Activated CD8-positive, alpha-beta T cell treated with anti-CD3 and anti-CD28 coated beads for 36 hours (primary cell): ENCODE data around the gene NDFIP2. TPM values are rescaled to one million over a fixed set of nuclear protein-coding genes. Genes with fewer than 3 reads are reported as not detected.
A peak's percentile ranks its signal among the peaks of the same experiment; 100 is the strongest.

ENCODE experiments used
- ATAC-seq: fragments of 200-7000 bp; cut with Tn5 transposase; one replicate; pipeline ENCODE4 v1.10.0; 2021; ENCODE audit warnings: mild to moderate bottlenecking, moderate library complexity
- CTCF ChIA-PET: fragments of 350-600 bp; sonication (Branson Sonifier 250); formaldehyde crosslinking; loops from one replicate; lab custom pipeline; 2021; ENCODE audit warnings: antibody characterized with exemption; lab: Charles Lee
- POLR2A ChIA-PET: fragments of 350-600 bp; sonication (Branson Sonifier 250); formaldehyde crosslinking; loops from one replicate; lab custom pipeline; 2021; ENCODE audit warnings: antibody characterized with exemption; lab: Charles Lee
- DNase-seq: peaks from one replicate; pipeline ENCODE4 v3.0.0-alpha.2; 2020
- H3K27ac Mint-ChIP-seq: one replicate; pipeline ENCODE4 v1.8.0; 2021; ENCODE audit warnings: mild to moderate bottlenecking, mixed read lengths
- H3K27me3 Mint-ChIP-seq: one replicate; pipeline ENCODE4 v1.8.0; 2021; ENCODE audit warnings: mixed read lengths
- H3K36me3 Mint-ChIP-seq: one replicate; pipeline ENCODE4 v1.8.0; 2021; ENCODE audit warnings: low read depth, mixed read lengths
- H3K4me1 Mint-ChIP-seq: one replicate; pipeline ENCODE4 v1.8.0; 2021; ENCODE audit warnings: low read depth, mixed read lengths
- H3K4me3 Mint-ChIP-seq: one replicate; pipeline ENCODE4 v1.8.0; 2021; ENCODE audit warnings: mild to moderate bottlenecking, moderate library complexity, mixed read lengths
- H3K9me3 Mint-ChIP-seq: one replicate; pipeline ENCODE4 v1.8.0; 2021; ENCODE audit warnings: mixed read lengths
- intact Hi-C: fragments of 100-400 bp; cut with micrococcal nuclease; formaldehyde crosslinking; loops from one replicate; pipeline ENCODE4 v1.10.0; 2022
- total RNA-seq, 2 experiments: library from RNA; stranded (reverse); gene quantifications; one replicate each; pipeline ENCODE4 v1.2.3, GENCODE V29; 2021
- TF ChIP-seq, protein P1 (sequence below): fragments of 200-600 bp; IDR thresholded peaks from one replicate; pipeline ENCODE4 v1.8.0; 2022; ENCODE audit warnings: antibody characterized with exemption, mild to moderate bottlenecking

NDFIP2 gene
- total RNA-seq, 2 experiments from 2014 or later = 67.4 to 69.1 TPM

- no peak for ATAC-seq
- Mint-ChIP-seq H3K4me1 (peaks cover 85% of the 10 kb centered on the region), H3K4me3 (no peak overlapping the region), H3K27ac (peak overlapping the region; percentile 84), H3K27me3 (no peaks in the 10 kb centered on the region), H3K36me3 (peaks cover 28% of the 10 kb centered on the region), H3K9me3 (peaks cover 5% of the 10 kb centered on the region)
- intact Hi-C loops = no loop called here
- POLR2A ChIA-PET = interaction anchor here (1.2 to 4.4 kb wide), 3 partner anchors 12 to 19 kb away, joined by 3 to 22 read pairs (median 4); partner anchors contain the start of gene NDFIP2
- no peak for DNase-seq
- TF ChIP-seq, protein P1, sequence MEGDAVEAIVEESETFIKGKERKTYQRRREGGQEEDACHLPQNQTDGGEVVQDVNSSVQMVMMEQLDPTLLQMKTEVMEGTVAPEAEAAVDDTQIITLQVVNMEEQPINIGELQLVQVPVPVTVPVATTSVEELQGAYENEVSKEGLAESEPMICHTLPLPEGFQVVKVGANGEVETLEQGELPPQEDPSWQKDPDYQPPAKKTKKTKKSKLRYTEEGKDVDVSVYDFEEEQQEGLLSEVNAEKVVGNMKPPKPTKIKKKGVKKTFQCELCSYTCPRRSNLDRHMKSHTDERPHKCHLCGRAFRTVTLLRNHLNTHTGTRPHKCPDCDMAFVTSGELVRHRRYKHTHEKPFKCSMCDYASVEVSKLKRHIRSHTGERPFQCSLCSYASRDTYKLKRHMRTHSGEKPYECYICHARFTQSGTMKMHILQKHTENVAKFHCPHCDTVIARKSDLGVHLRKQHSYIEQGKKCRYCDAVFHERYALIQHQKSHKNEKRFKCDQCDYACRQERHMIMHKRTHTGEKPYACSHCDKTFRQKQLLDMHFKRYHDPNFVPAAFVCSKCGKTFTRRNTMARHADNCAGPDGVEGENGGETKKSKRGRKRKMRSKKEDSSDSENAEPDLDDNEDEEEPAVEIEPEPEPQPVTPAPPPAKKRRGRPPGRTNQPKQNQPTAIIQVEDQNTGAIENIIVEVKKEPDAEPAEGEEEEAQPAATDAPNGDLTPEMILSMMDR = no peak
- CTCF ChIA-PET = interaction anchor here (0.9 to 2.2 kb wide), 4 partner anchors 10 to 94 kb away, joined by 3 to 7 read pairs (median 4); no protein-coding TSS in a partner anchor
Observed at GRCh38 chr13:79500829-79501228, 19.9 kb downstream of the NDFIP2 start.

GRCh38 chr13:79501538-79502232 lies 20.7 kb downstream of the NDFIP2 start:
- H3K27me3 Mint-ChIP-seq = no peaks in the 10 kb centered on the region
- H3K4me3 Mint-ChIP-seq = peak overlapping the region; percentile 1
- intact Hi-C loops = no loop called here
- TF ChIP-seq, protein P1 = no peak
- H3K36me3 Mint-ChIP-seq = peaks cover 28% of the 10 kb centered on the region
- H3K9me3 Mint-ChIP-seq = peaks cover 5% of the 10 kb centered on the region
- DNase-seq = no peak
- H3K4me1 Mint-ChIP-seq = peaks cover 78% of the 10 kb centered on the region
- peak overlapping the region; percentile 84 for H3K27ac Mint-ChIP-seq
- peak; percentile 77 for ATAC-seq
- CTCF ChIA-PET = interaction anchor here (0.9 to 2.2 kb wide), 9 partner anchors 10 to 96 kb away, joined by 3 to 7 read pairs (median 4); partner anchors contain the start of genes NDFIP2 and RBM26
- POLR2A ChIA-PET = interaction anchor here (1.2 to 4.4 kb wide), 2 partner anchors 11 to 19 kb away, joined by 4 to 22 read pairs; partner anchors contain the start of gene NDFIP2

DNA sequence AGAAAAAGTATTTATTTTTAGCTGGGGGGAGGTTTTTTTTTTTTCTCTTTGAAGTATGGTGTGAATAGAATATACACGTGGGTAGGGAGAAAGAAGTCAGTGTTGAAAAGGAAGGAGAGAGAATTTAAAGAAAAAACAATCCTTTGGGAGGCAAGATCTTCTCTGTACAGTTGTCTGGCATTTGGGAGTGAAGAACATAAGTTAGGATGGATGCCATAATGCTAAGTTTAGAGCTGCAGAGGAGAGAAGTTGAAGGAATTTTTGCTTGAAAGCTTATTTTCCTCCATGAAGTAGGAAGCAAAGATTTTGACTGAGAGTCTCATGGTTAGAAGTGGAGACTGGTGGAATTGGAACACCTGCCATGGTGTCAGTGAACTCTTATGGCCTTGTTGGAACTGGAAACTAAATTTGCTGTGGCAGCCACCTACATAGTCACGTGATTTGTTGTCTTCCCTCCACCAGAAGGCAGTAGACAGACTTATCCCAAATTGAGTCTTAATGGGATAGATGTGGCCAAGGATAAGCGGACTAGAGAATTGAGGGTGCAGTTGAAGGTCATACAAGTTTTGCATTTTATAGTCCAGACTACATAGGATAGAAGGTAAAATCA lies 22.0 kb downstream of the NDFIP2 start:
- Mint-ChIP-seq H3K4me3 (no peak overlapping the region), H3K9me3 (peaks cover 5% of the 10 kb centered on the region), H3K27ac (peak overlapping the region; percentile 60), H3K27me3 (no peaks in the 10 kb centered on the region), H3K36me3 (peaks cover 27% of the 10 kb centered on the region), H3K4me1 (peaks cover 68% of the 10 kb centered on the region)
- ChIA-PET CTCF (interaction anchor here (1.1 to 2.2 kb wide), 5 partner anchors 8 to 79 kb away, joined by 3 to 7 read pairs (median 6); partner anchors contain the start of gene NDFIP2), POLR2A (interaction anchor here (4.4 kb wide), 1 partner anchor 21 kb away, joined by 22 read pairs; the partner anchor contains the start of gene NDFIP2)
- intact Hi-C loops = no loop called here
- DNase-seq (no peak), ATAC-seq (peak; percentile 7)
- TF ChIP-seq, protein P1 = no peak

DNA sequence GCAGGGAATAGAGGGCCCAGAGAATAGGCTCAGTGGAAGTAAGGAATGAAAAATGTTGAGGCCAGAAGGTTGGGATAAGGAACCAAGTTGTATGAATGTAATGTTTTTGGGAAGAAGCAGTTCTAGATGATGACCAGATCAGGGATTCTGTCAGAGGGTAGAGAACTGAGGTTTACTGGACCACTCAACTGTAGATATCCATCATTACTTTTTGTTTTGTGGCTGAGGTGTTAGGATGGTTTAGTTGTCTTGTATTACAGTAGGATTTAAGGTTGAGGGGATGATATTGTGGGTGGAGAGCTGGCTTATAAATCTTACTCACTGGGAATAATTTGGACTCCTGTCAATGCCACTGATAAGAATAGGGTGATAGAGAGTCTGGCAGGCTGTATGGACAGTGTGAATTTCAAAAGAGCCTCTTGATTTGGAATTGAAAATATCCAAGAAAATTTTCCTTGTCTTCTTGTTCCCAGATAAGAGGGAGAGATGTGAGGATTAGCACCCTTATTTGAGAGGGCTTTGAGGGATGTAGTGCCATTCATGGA lies 22.6 kb downstream of the NDFIP2 start:
- intact Hi-C loops = no loop called here
- Mint-ChIP-seq H3K27ac (peak overlapping the region; percentile 60), H3K27me3 (no peaks in the 10 kb centered on the region), H3K4me1 (peaks cover 70% of the 10 kb centered on the region), H3K36me3 (peaks cover 27% of the 10 kb centered on the region), H3K4me3 (no peak overlapping the region), H3K9me3 (peaks cover 7% of the 10 kb centered on the region)
- DNase-seq = no peak
- ChIA-PET CTCF (interaction anchor here (1.1 to 2.0 kb wide), 2 partner anchors 12 to 80 kb away, joined by 3 to 6 read pairs; no protein-coding TSS in a partner anchor), POLR2A (interaction anchor here (4.4 kb wide), 1 partner anchor 21 kb away, joined by 22 read pairs; the partner anchor contains the start of gene NDFIP2)
- TF ChIP-seq, protein P1 = no peak
- peak; percentile 26 for ATAC-seq
